Liver (tissue), 9 donors: ENCODE data around the gene CFTR. TPM values are rescaled to one million over a fixed set of nuclear protein-coding genes. Genes with fewer than 3 reads are reported as not detected.

Experiments used
- DNase-seq: peaks from one replicate; pipeline ENCODE4 v3.0.0-alpha.2; 2017; ENCODE audit warnings: low spot score
- H3K27ac ChIP-seq, 2 donors: one replicate each; pipeline ENCODE4 v1.7.0; 2013; ENCODE audit warnings: inconsistent platforms in 2 of 2, low read length in 2 of 2, control low read depth in 1 of 2, low read depth in 1 of 2, mild to moderate bottlenecking in 1 of 2
- H3K27me3 ChIP-seq, 4 donors: one replicate each; pipeline versions ENCODE4 v1.6.1 to v1.7.0; 2013; ENCODE audit warnings: low read length in 3 of 4, inconsistent platforms in 1 of 4, mild to moderate bottlenecking in 1 of 4, moderate library complexity in 1 of 4; ENCODE audit not compliant: control insufficient read depth in 4 of 4, insufficient read depth in 4 of 4
- H3K36me3 ChIP-seq, 4 donors: one replicate each; pipeline versions ENCODE4 v1.6.1 to v1.7.0; 2013; ENCODE audit warnings: low read length in 3 of 4, mild to moderate bottlenecking in 3 of 4, low read depth in 1 of 4, moderate library complexity in 1 of 4; ENCODE audit not compliant: control insufficient read depth in 4 of 4, insufficient read depth in 3 of 4
- H3K4me1 ChIP-seq, 4 donors: one replicate each; pipeline versions ENCODE4 v1.6.1 to v1.7.0; 2013; ENCODE audit warnings: low read length in 3 of 4, mild to moderate bottlenecking in 3 of 4, moderate library complexity in 1 of 4; ENCODE audit not compliant: control insufficient read depth in 4 of 4, insufficient read depth in 4 of 4
- H3K4me3 ChIP-seq, 3 donors: one replicate each; pipeline versions ENCODE4 v1.6.1 to v1.7.0; 2013; ENCODE audit warnings: low read length in 3 of 3, control low read depth in 1 of 3, low read depth in 1 of 3, mild to moderate bottlenecking in 1 of 3
- H3K9ac ChIP-seq, 2 donors: one replicate each; pipeline ENCODE4 v1.7.0; 2013; ENCODE audit warnings: low read length in 2 of 2, mild to moderate bottlenecking in 2 of 2, moderate library complexity in 2 of 2, control low read depth in 1 of 2, low read depth in 1 of 2
- H3K9me3 ChIP-seq, 4 donors: one replicate each; pipeline versions ENCODE4 v1.6.1 to v1.7.0; 2013; ENCODE audit warnings: low read length in 3 of 4; ENCODE audit not compliant: control insufficient read depth in 4 of 4
- EGR1 ChIP-seq, 2 donors: IDR thresholded peaks; 2 replicates each; pipeline ENCODE4 v1.6.1; 2016 to 2018; ENCODE audit warnings: antibody characterized with exemption in 2 of 2, low read depth in 2 of 2
- FOXA1 ChIP-seq: IDR thresholded peaks from 2 replicates; pipeline ENCODE4 v1.6.1; 2016; ENCODE audit warnings: antibody characterized with exemption
- FOXA2 ChIP-seq: IDR thresholded peaks from 2 replicates; pipeline ENCODE4 v1.6.1; 2016; ENCODE audit warnings: antibody characterized with exemption
- GABPA ChIP-seq, 2 donors: IDR thresholded peaks in 1 of 2; conservative IDR thresholded peaks in 1 of 2; 2 replicates each; pipeline ENCODE4 v1.6.1; 2016; ENCODE audit warnings: antibody characterized with exemption in 2 of 2, mild to moderate bottlenecking in 1 of 2, moderate library complexity in 1 of 2
- HNF4A ChIP-seq, 2 donors: conservative IDR thresholded peaks; 2 replicates each; pipeline ENCODE4 v1.6.1; 2016; ENCODE audit warnings: antibody characterized with exemption in 2 of 2, mild to moderate bottlenecking in 2 of 2
- HNF4G ChIP-seq: IDR thresholded peaks from 2 replicates; pipeline ENCODE4 v1.6.1; 2016; ENCODE audit warnings: antibody characterized with exemption
- JUND ChIP-seq, 2 donors: IDR thresholded peaks; 2 replicates each; pipeline ENCODE4 v1.6.1; 2016; ENCODE audit warnings: antibody characterized with exemption in 2 of 2
- MAX ChIP-seq: IDR thresholded peaks from 2 replicates; pipeline ENCODE4 v1.6.1; 2016; ENCODE audit warnings: antibody characterized with exemption
- NR2F2 ChIP-seq: IDR thresholded peaks from 2 replicates; pipeline ENCODE4 v1.6.1; 2016; ENCODE audit warnings: antibody characterized with exemption
- RAD21 ChIP-seq, 2 donors: IDR thresholded peaks; 2 replicates each; pipeline ENCODE4 v1.6.1; 2016; ENCODE audit warnings: antibody characterized with exemption in 2 of 2, mild to moderate bottlenecking in 2 of 2
- REST ChIP-seq: IDR thresholded peaks from 2 replicates; pipeline ENCODE4 v1.6.1; 2016; ENCODE audit warnings: antibody characterized with exemption, mild to moderate bottlenecking
- RXRA ChIP-seq, 2 donors: IDR thresholded peaks; 2 replicates each; pipeline ENCODE4 v1.6.1; 2017 to 2018; ENCODE audit warnings: antibody characterized with exemption in 2 of 2, mild to moderate bottlenecking in 1 of 2
- SP1 ChIP-seq: IDR thresholded peaks from 2 replicates; pipeline ENCODE4 v1.6.1; 2018; ENCODE audit warnings: antibody characterized with exemption, mild to moderate bottlenecking
- TAF1 ChIP-seq: conservative IDR thresholded peaks from 2 replicates; pipeline ENCODE4 v1.6.1; 2016; ENCODE audit warnings: antibody characterized with exemption, mild to moderate bottlenecking
- YY1 ChIP-seq: IDR thresholded peaks from 2 replicates; pipeline ENCODE4 v1.6.1; 2016; ENCODE audit warnings: antibody characterized with exemption, mild to moderate bottlenecking
- WGBS: extraction: QIAGEN DNeasy Blood & Tissue Kit; methylation state at CpG from one replicate; pipeline ENCODE4 v1.1.7; 2013; 5-methylcytosine and 5-hydroxymethylcytosine counted together
- polyA plus RNA-seq, 2 donors: library from polyadenylated mRNA; stranded (reverse) in 1 of 2; unstranded in 1 of 2; fragments of 200-250 nt in 1 of 2; fragments of >200 nt in 1 of 2; fragmentation: Nextera tagmentation in 1 of 2; extraction: Ambion mirVana in 1 of 2; gene quantifications; one replicate each; pipeline versions ENCODE4 v1.2.1 to v1.2.3, GENCODE V29; 2013 to 2015
- total RNA-seq, 2 donors: library from RNA; depleted of rRNA; stranded (reverse); fragments of >200 nt; gene quantifications; one replicate each; pipeline ENCODE4 v1.2.3, GENCODE V29; 2014
- TF ChIP-seq, protein P1 (sequence below): fragments of 150-350 bp; IDR thresholded peaks from 2 replicates; pipeline ENCODE4 v1.5.1; 2017; ENCODE audit warnings: improper control_type of control experiment, low read depth, low read length; ENCODE audit not compliant: missing input control
- TF ChIP-seq, protein P2 (sequence below): IDR thresholded peaks from 2 replicates; pipeline ENCODE4 v1.6.1; 2016; ENCODE audit warnings: antibody characterized with exemption
- donor health status: healthy.
- donor health status: healthy.
- donor health status: healthy.
- donor health status: healthy.
- donor health status: healthy.

The CFTR gene
- total and polyA plus RNA-seq, 4 donors: 0.75 to 10.5 (median 1.3) TPM

GRCh38 chr7:117597755-117598154 lies 117.9 kb downstream of the CFTR start (continued):
- TF ChIP-seq, protein P1, sequence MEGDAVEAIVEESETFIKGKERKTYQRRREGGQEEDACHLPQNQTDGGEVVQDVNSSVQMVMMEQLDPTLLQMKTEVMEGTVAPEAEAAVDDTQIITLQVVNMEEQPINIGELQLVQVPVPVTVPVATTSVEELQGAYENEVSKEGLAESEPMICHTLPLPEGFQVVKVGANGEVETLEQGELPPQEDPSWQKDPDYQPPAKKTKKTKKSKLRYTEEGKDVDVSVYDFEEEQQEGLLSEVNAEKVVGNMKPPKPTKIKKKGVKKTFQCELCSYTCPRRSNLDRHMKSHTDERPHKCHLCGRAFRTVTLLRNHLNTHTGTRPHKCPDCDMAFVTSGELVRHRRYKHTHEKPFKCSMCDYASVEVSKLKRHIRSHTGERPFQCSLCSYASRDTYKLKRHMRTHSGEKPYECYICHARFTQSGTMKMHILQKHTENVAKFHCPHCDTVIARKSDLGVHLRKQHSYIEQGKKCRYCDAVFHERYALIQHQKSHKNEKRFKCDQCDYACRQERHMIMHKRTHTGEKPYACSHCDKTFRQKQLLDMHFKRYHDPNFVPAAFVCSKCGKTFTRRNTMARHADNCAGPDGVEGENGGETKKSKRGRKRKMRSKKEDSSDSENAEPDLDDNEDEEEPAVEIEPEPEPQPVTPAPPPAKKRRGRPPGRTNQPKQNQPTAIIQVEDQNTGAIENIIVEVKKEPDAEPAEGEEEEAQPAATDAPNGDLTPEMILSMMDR: no peak

DNA sequence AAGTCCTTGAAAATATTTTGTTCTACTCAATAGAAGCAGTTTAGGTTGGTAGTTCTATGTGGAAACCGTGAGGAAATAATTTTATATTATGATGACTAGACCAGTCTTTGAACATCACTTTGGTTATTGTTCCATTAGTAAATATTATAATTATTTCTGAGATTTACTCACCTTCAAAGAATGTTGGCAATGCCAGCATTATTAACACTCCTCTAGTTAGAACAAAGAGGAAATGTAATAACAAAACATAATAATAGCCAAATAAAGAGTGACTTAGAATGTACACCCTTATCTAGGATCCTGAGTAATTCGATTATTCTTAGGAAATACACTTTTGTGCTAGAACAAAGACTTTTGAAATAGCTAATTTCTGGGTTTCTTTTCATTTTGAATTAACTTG lies 121.1 kb downstream of the CFTR start:
- TF ChIP-seq GABPA (IDR thresholded peaks at IDR 0.05 in 1 of 2, conservative IDR thresholded peaks at IDR 0.05 in 1 of 2) (no peak), JUND (IDR thresholded peaks at IDR 0.05) (no peak), EGR1 (IDR thresholded peaks at IDR 0.05; ENCODE audit: low read depth in 2 of 2) (no peak), HNF4A (conservative IDR thresholded peaks at IDR 0.05) (no peak), SP1 (no peak), REST (no peak), YY1 (no peak), RXRA (IDR thresholded peaks at IDR 0.05) (no peak)
- peaks cover 2 to 10% (median 6%) of the 10 kb centered on the region in 4 donors for H3K4me1 ChIP-seq

GRCh38 chr7:117603627-117604026 lies 123.8 kb downstream of the CFTR start:
- WGBS: 82% methylated on average over 4 of the region's 4 CpGs
- DNase-seq: no peak
- no peak overlapping the region for H3K9ac ChIP-seq
- H3K4me1 ChIP-seq: peaks cover 3 to 22% (median 7%) of the 10 kb centered on the region in 4 donors
- no peaks in the 10 kb centered on the region for H3K27me3 ChIP-seq
- no peaks in the 10 kb centered on the region for H3K9me3 ChIP-seq
- no peak overlapping the region for H3K4me3 ChIP-seq
- no peaks in the 10 kb centered on the region for H3K36me3 ChIP-seq
- H3K27ac ChIP-seq: no peak overlapping the region
- TF ChIP-seq JUND (IDR thresholded peaks at IDR 0.05): no peak
- TF ChIP-seq REST: no peak
- TF ChIP-seq YY1: no peak
- TF ChIP-seq EGR1 (IDR thresholded peaks at IDR 0.05; ENCODE audit: low read depth in 2 of 2): no peak
- no peak for TF ChIP-seq RAD21 (IDR thresholded peaks at IDR 0.05)
- no peak for TF ChIP-seq TAF1
- TF ChIP-seq, protein P2, sequence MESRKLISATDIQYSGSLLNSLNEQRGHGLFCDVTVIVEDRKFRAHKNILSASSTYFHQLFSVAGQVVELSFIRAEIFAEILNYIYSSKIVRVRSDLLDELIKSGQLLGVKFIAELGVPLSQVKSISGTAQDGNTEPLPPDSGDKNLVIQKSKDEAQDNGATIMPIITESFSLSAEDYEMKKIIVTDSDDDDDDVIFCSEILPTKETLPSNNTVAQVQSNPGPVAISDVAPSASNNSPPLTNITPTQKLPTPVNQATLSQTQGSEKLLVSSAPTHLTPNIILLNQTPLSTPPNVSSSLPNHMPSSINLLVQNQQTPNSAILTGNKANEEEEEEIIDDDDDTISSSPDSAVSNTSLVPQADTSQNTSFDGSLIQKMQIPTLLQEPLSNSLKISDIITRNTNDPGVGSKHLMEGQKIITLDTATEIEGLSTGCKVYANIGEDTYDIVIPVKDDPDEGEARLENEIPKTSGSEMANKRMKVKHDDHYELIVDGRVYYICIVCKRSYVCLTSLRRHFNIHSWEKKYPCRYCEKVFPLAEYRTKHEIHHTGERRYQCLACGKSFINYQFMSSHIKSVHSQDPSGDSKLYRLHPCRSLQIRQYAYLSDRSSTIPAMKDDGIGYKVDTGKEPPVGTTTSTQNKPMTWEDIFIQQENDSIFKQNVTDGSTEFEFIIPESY: no peak
- no peak for TF ChIP-seq SP1
- no peak for TF ChIP-seq FOXA2
- no peak for TF ChIP-seq MAX
- TF ChIP-seq HNF4G: no peak
- no peak for TF ChIP-seq NR2F2
- TF ChIP-seq, protein P1: no peak
- TF ChIP-seq GABPA (IDR thresholded peaks at IDR 0.05 in 1 of 2, conservative IDR thresholded peaks at IDR 0.05 in 1 of 2): no peak
- TF ChIP-seq FOXA1: no peak
- no peak for TF ChIP-seq HNF4A (conservative IDR thresholded peaks at IDR 0.05)

More for the DNA sequence above, 121.1 kb downstream of the CFTR start:
- DNase-seq: no peak
- Histone ChIP-seq H3K4me3 (no peak overlapping the region), H3K27me3 (no peaks in the 10 kb centered on the region), H3K36me3 (no peaks in the 10 kb centered on the region), H3K9me3 (no peaks in the 10 kb centered on the region), H3K27ac (no peak overlapping the region), H3K9ac (no peak overlapping the region)
- WGBS: 67% methylated on average over 2 of the region's 2 CpGs
